Lower lobe of right lung (tissue), 2 donors: ENCODE measurements around the gene HMX1. TPM values are rescaled to one million over a fixed set of nuclear protein-coding genes. Genes with fewer than 3 reads are reported as not detected.
A peak's percentile ranks its signal among the peaks of the same experiment; 100 is the strongest.

Experiments used
- ATAC-seq, 2 donors: fragments of 200-7000 bp; cut with Tn5 transposase; one replicate each; pipeline ENCODE4 v1.9.1; 2020 to 2022; ENCODE audit warnings: mild to moderate bottlenecking in 2 of 2, moderate library complexity in 2 of 2
- DNase-seq: peaks from one replicate; pipeline ENCODE4 v3.0.0-alpha.2; 2020
- H3K27ac ChIP-seq: fragments of 200-600 bp; one replicate; pipeline ENCODE4 v1.8.0; 2022
- H3K27me3 ChIP-seq: fragments of 200-600 bp; one replicate; pipeline ENCODE4 v1.8.0; 2022; ENCODE audit warnings: low read depth
- H3K36me3 ChIP-seq: fragments of 200-600 bp; one replicate; pipeline ENCODE4 v1.8.0; 2022; ENCODE audit warnings: mild to moderate bottlenecking
- H3K4me1 ChIP-seq: fragments of 200-600 bp; one replicate; pipeline ENCODE4 v1.8.0; 2022
- H3K4me3 ChIP-seq: fragments of 200-600 bp; one replicate; pipeline ENCODE4 v1.8.0; 2022; ENCODE audit warnings: mild to moderate bottlenecking
- H3K9me3 ChIP-seq: fragments of 200-600 bp; one replicate; pipeline ENCODE4 v1.8.0; 2022
- CTCF ChIP-seq: fragments of 200-600 bp; IDR thresholded peaks from one replicate; pipeline ENCODE4 v1.8.0; 2022; ENCODE audit warnings: antibody characterized with exemption, mild to moderate bottlenecking
- intact Hi-C: fragments of 100-400 bp; cut with DNase I; formaldehyde crosslinking; loops from one replicate; pipeline ENCODE4 v1.11.0; 2022
- total RNA-seq: library from RNA; stranded (reverse); fragmentation: NEBNext Ultra II Directional; extraction: Animal tissue kit (Norgen Biotek cat#: 25700); gene quantifications from one replicate; pipeline ENCODE4 v1.2.1, GENCODE V29; 2021
- donor health status: DM: no; HTN: yes; CAD: no; lungs with severe emphysema.

The HMX1 gene
- total RNA-seq, 1 donor from 2014 or later: not detected

GRCh38 chr4:8917868-8918783 lies 46.5 kb upstream of the HMX1 start:
- intact Hi-C loops: no loop called here
- Histone ChIP-seq H3K27ac (no peak overlapping the region), H3K4me3 (no peak overlapping the region), H3K27me3 (peaks cover 12% of the 10 kb centered on the region), H3K9me3 (peaks cover 3% of the 10 kb centered on the region), H3K4me1 (no peaks in the 10 kb centered on the region), H3K36me3 (no peaks in the 10 kb centered on the region)
- ATAC-seq (peak; percentile 74 to 82), DNase-seq (peak; percentile 69)
- peak; percentile 85 for TF ChIP-seq CTCF

GRCh38 chr4:8917321-8917811 lies 45.7 kb upstream of the HMX1 start:
- no peak overlapping the region for H3K4me3 ChIP-seq
- no peaks in the 10 kb centered on the region for H3K4me1 ChIP-seq
- peaks cover 7% of the 10 kb centered on the region for H3K27me3 ChIP-seq
- no peak for TF ChIP-seq CTCF
- peak; percentile 38 for DNase-seq
- H3K36me3 ChIP-seq: no peaks in the 10 kb centered on the region
- no peak overlapping the region for H3K27ac ChIP-seq
- intact Hi-C loops: no loop called here
- peak in 1 of 2 donors; percentile 2 for ATAC-seq
- H3K9me3 ChIP-seq: no peaks in the 10 kb centered on the region

GRCh38 chr4:8916906-8917305 lies 45.3 kb upstream of the HMX1 start:
- no peaks in the 10 kb centered on the region for H3K9me3 ChIP-seq
- no peak overlapping the region for H3K4me3 ChIP-seq
- TF ChIP-seq CTCF: no peak
- no peak overlapping the region for H3K27ac ChIP-seq
- H3K36me3 ChIP-seq: no peaks in the 10 kb centered on the region
- DNase-seq (no peak), ATAC-seq (no peak)
- H3K27me3 ChIP-seq: peaks cover 7% of the 10 kb centered on the region
- intact Hi-C loops: no loop called here
- no peaks in the 10 kb centered on the region for H3K4me1 ChIP-seq

- Histone ChIP-seq H3K4me3 (no peak overlapping the region), H3K9me3 (no peaks in the 10 kb centered on the region), H3K27ac (no peak overlapping the region), H3K27me3 (peaks cover 7% of the 10 kb centered on the region), H3K4me1 (no peaks in the 10 kb centered on the region), H3K36me3 (no peaks in the 10 kb centered on the region)
- no peak for TF ChIP-seq CTCF
- intact Hi-C loops: no loop called here
- DNase-seq (no peak), ATAC-seq (no peak)
These were observed 44.8 kb upstream of the HMX1 start for GRCh38 chr4:8916351-8916885.

- H3K27me3 ChIP-seq: peaks cover 7% of the 10 kb centered on the region
- no peak overlapping the region for H3K27ac ChIP-seq
- ATAC-seq (no peak), DNase-seq (no peak)
- no peak for TF ChIP-seq CTCF
- intact Hi-C loops: no loop called here
- no peaks in the 10 kb centered on the region for H3K36me3 ChIP-seq
- H3K9me3 ChIP-seq: no peaks in the 10 kb centered on the region
- H3K4me1 ChIP-seq: no peaks in the 10 kb centered on the region
- H3K4me3 ChIP-seq: no peak overlapping the region
These were observed 43.9 kb upstream of the HMX1 start for GRCh38 chr4:8915201-8916200.
